H1 (cell line): ENCODE measurements around the gene SLIT3. TPM values are rescaled to one million over a fixed set of nuclear protein-coding genes. Genes with fewer than 3 reads are reported as not detected.

Source experiments
- CTCF ChIA-PET: fragments of 300-600 bp; sonication (Branson Sonifier 250); formaldehyde crosslinking; loops from one replicate; lab custom pipeline; 2021; ENCODE audit not compliant: partially characterized antibody; lab: Charles Lee
- POLR2A ChIA-PET: fragments of 300-600 bp; sonication (Branson Sonifier 250); formaldehyde crosslinking; loops from one replicate; lab custom pipeline; 2021; ENCODE audit warnings: inconsistent platforms; ENCODE audit not compliant: partially characterized antibody; lab: Charles Lee
- DNase-seq, 2 experiments: peaks; one replicate each; pipeline versions ENCODE4 v3.0.0 to v3.0.0-alpha.2; 2010 to 2022; ENCODE audit warnings: low spot score in 2 of 2, low read depth in 1 of 2, mixed read lengths in 1 of 2
- FAIRE-seq: peaks from 2 replicates; lab custom pipeline; 2011; peaks lifted over from hg19 to GRCh38; lab: Jason Lieb, UNC
- H2AFZ ChIP-seq: 2 replicates; pipeline ENCODE4 v1.8.1; 2012; ENCODE audit warnings: low read length, inconsistent platforms
- H2AK5ac ChIP-seq: 2 replicates; pipeline ENCODE4 v1.6.1; 2013; ENCODE audit warnings: low read depth, low read length
- H2BK120ac ChIP-seq: replicated peaks from 2 replicates; pipeline ENCODE3; 2013; ENCODE audit warnings: low read depth, low read length, inconsistent platforms
- H2BK12ac ChIP-seq: 2 replicates; pipeline ENCODE4 v1.6.1; 2013; ENCODE audit warnings: low read depth, low read length
- H2BK15ac ChIP-seq: 2 replicates; pipeline ENCODE4 v1.6.1; 2013; ENCODE audit warnings: low read length
- H2BK20ac ChIP-seq: 2 replicates; pipeline ENCODE4 v1.6.1; 2013; ENCODE audit warnings: low read length
- H2BK5ac ChIP-seq: 2 replicates; pipeline ENCODE4 v1.6.1; 2013; ENCODE audit warnings: low read depth, low read length
- H3K14ac ChIP-seq: 2 replicates; pipeline ENCODE4 v1.6.1; 2013; ENCODE audit warnings: inconsistent platforms; ENCODE audit not compliant: insufficient read length
- H3K18ac ChIP-seq: 2 replicates; pipeline ENCODE4 v1.6.1; 2013; ENCODE audit warnings: low read length; ENCODE audit errors: extremely low read depth
- H3K23ac ChIP-seq: 2 replicates; pipeline ENCODE4 v1.6.1; 2013; ENCODE audit warnings: inconsistent platforms; ENCODE audit not compliant: insufficient read length
- H3K23me2 ChIP-seq: 2 replicates; pipeline ENCODE4 v1.6.1; 2013; ENCODE audit warnings: low read depth, low read length
- H3K27ac ChIP-seq: 2 replicates; pipeline ENCODE4 v1.6.1; 2011; ENCODE audit warnings: low read depth, low read length, inconsistent platforms
- H3K27me3 ChIP-seq, 4 experiments: replicated peaks in 1 of 4; 1 replicate in 1 of 4; 2 replicates in 3 of 4; pipeline versions ENCODE4 v1.6.1 to v1.8.1; 2011 to 2013; ENCODE audit warnings: low read length in 3 of 4, mild to moderate bottlenecking in 3 of 4, inconsistent platforms in 2 of 4, mixed read lengths in 2 of 4, moderate library complexity in 1 of 4; ENCODE audit not compliant: control insufficient read depth in 3 of 4, insufficient read depth in 3 of 4; ENCODE audit errors: extremely low read depth in 1 of 4
- H3K36me3 ChIP-seq, 4 experiments: 2 replicates each; pipeline versions ENCODE4 v1.6.1 to v1.8.1; 2011 to 2013; ENCODE audit warnings: mild to moderate bottlenecking in 4 of 4, low read length in 3 of 4, moderate library complexity in 2 of 4, control low read depth in 1 of 4, inconsistent platforms in 1 of 4; ENCODE audit not compliant: insufficient read depth in 4 of 4, control insufficient read depth in 2 of 4
- H3K4ac ChIP-seq: replicated peaks from 2 replicates; pipeline ENCODE3; 2013; ENCODE audit warnings: low read length, low read depth, mixed read lengths, inconsistent platforms; ENCODE audit not compliant: insufficient read length
- H3K4me1 ChIP-seq, 4 experiments: replicated peaks in 1 of 4; 1 replicate in 1 of 4; 2 replicates in 3 of 4; pipeline versions ENCODE4 v1.6.1 to v1.8.1; 2011 to 2013; ENCODE audit warnings: low read length in 3 of 4, inconsistent platforms in 2 of 4, mixed read lengths in 1 of 4; ENCODE audit not compliant: insufficient read depth in 4 of 4, control insufficient read depth in 3 of 4
- H3K4me2 ChIP-seq, 2 experiments: 2 replicates each; pipeline versions ENCODE4 v1.6.1 to v1.8.1; 2011 to 2013; ENCODE audit warnings: low read depth in 2 of 2, low read length in 2 of 2, control low read depth in 1 of 2, inconsistent platforms in 1 of 2, mild to moderate bottlenecking in 1 of 2; ENCODE audit not compliant: insufficient read depth in 1 of 2
- H3K4me3 ChIP-seq, 4 experiments: fragments of 200-600, 300-600 bp in 1 of 4; sonication (generic), shearing (Covaris generic), sonication (Bioruptor Twin) in 1 of 4; 2 replicates each; pipeline versions ENCODE4 v1.5.1 to v1.8.1; 2011 to 2016; ENCODE audit warnings: low read length in 4 of 4, low read depth in 3 of 4, control low read depth in 2 of 4, inconsistent platforms in 2 of 4, mild to moderate bottlenecking in 2 of 4, mixed read lengths in 1 of 4, moderate library complexity in 1 of 4; ENCODE audit not compliant: insufficient read depth in 2 of 4; ENCODE audit errors: extremely low read depth in 1 of 4
- H3K56ac ChIP-seq: replicated peaks from 2 replicates; pipeline ENCODE3; 2013; ENCODE audit warnings: low read depth, mild to moderate bottlenecking, mixed read lengths, low read length, inconsistent platforms; ENCODE audit not compliant: insufficient read length
- H3K79me1 ChIP-seq: 2 replicates; pipeline ENCODE4 v1.6.1; 2013; ENCODE audit warnings: low read depth, low read length, control low read depth
- H3K79me2 ChIP-seq, 2 experiments: 2 replicates each; pipeline versions ENCODE4 v1.6.1 to v1.8.1; 2012 to 2013; ENCODE audit warnings: low read length in 2 of 2, mild to moderate bottlenecking in 2 of 2, inconsistent platforms in 1 of 2; ENCODE audit not compliant: insufficient read depth in 2 of 2, control insufficient read depth in 1 of 2
- H3K9ac ChIP-seq, 4 experiments: replicated peaks in 1 of 4; 1 replicate in 1 of 4; 2 replicates in 3 of 4; pipeline versions ENCODE4 v1.6.1 to v1.8.1; 2011 to 2013; ENCODE audit warnings: low read depth in 3 of 4, low read length in 3 of 4, control low read depth in 2 of 4, mild to moderate bottlenecking in 2 of 4, moderate library complexity in 2 of 4, inconsistent platforms in 1 of 4; ENCODE audit errors: extremely low read depth in 1 of 4
- H3K9me3 ChIP-seq, 2 experiments: 2 replicates each; pipeline versions ENCODE4 v1.6.1 to v1.8.1; 2012 to 2013; ENCODE audit warnings: mild to moderate bottlenecking in 2 of 2, moderate library complexity in 2 of 2, control low read depth in 1 of 2, inconsistent platforms in 1 of 2, low read depth in 1 of 2, low read length in 1 of 2, mixed read lengths in 1 of 2; ENCODE audit not compliant: insufficient read depth in 2 of 2
- H4K20me1 ChIP-seq, 2 experiments: replicated peaks in 1 of 2; 2 replicates each; pipeline versions ENCODE3 to v1.8.1; 2011 to 2013; ENCODE audit warnings: inconsistent platforms in 2 of 2, low read length in 2 of 2, mild to moderate bottlenecking in 1 of 2; ENCODE audit not compliant: insufficient read depth in 2 of 2, control insufficient read depth in 1 of 2
- H4K5ac ChIP-seq: 2 replicates; pipeline ENCODE4 v1.6.1; 2013; ENCODE audit warnings: low read length, low read depth, mixed read lengths, inconsistent platforms; ENCODE audit not compliant: insufficient read length
- H4K8ac ChIP-seq: 2 replicates; pipeline ENCODE4 v1.8.0; 2013; ENCODE audit warnings: mild to moderate bottlenecking, moderate library complexity, low read length, inconsistent platforms; ENCODE audit not compliant: insufficient read depth; ENCODE audit errors: extremely low read depth
- H4K91ac ChIP-seq: replicated peaks from 2 replicates; pipeline ENCODE3; 2013; ENCODE audit warnings: low read length, mixed read lengths, inconsistent platforms; ENCODE audit not compliant: insufficient read length
- EP300 ChIP-seq, 2 experiments: IDR thresholded peaks; 1 replicate in 1 of 2; 2 replicates in 1 of 2; pipeline ENCODE4 v1.6.1; 2011 to 2012; ENCODE audit warnings: low read depth in 2 of 2, low read length in 2 of 2, mild to moderate bottlenecking in 2 of 2, borderline replicate concordance in 1 of 2, inconsistent platforms in 1 of 2, moderate library complexity in 1 of 2
- KDM5A ChIP-seq: fragments of 200-600 bp; IDR thresholded peaks from 2 replicates; pipeline ENCODE4 v1.7.1; 2012; ENCODE audit warnings: mild to moderate bottlenecking, low read length, inconsistent platforms, mixed read lengths
- MAFK ChIP-seq: IDR thresholded peaks from 2 replicates; pipeline ENCODE4 v1.6.1; 2012; ENCODE audit warnings: low read depth, mild to moderate bottlenecking, improper control_type of control experiment, low read length
- PHF8 ChIP-seq: fragments of 200-600 bp; sonication (generic); conservative IDR thresholded peaks from 2 replicates; pipeline ENCODE4 v1.7.1; 2012; ENCODE audit warnings: low read depth, mild to moderate bottlenecking, inconsistent platforms, low read length, moderate library complexity
- RAD21 ChIP-seq, 2 experiments: IDR thresholded peaks in 1 of 2; conservative IDR thresholded peaks in 1 of 2; 2 replicates each; pipeline ENCODE4 v1.6.1; 2011; ENCODE audit warnings: low read depth in 2 of 2, low read length in 2 of 2, improper control_type of control experiment in 1 of 2, inconsistent platforms in 1 of 2, mild to moderate bottlenecking in 1 of 2, moderate library complexity in 1 of 2
- RBBP5 ChIP-seq: IDR thresholded peaks from 2 replicates; pipeline ENCODE4 v1.7.1; 2012; ENCODE audit warnings: low read depth, mild to moderate bottlenecking, inconsistent platforms, low read length, moderate library complexity, borderline replicate concordance
- SIN3A ChIP-seq, 2 experiments: IDR thresholded peaks in 1 of 2; conservative IDR thresholded peaks in 1 of 2; 2 replicates each; pipeline ENCODE4 v1.6.1; 2011 to 2012; ENCODE audit warnings: low read length in 2 of 2, improper control_type of control experiment in 1 of 2, low read depth in 1 of 2, mild to moderate bottlenecking in 1 of 2
- WGBS, 2 experiments: shearing (Covaris generic) in 1 of 2; methylation state at CpG; one replicate each; pipeline versions ENCODE4 v1.1.6 to v1.1.7; 2013 to 2015; ENCODE audit warnings: low lambda C conversion rate in 2 of 2, mixed read lengths in 2 of 2, inconsistent platforms in 1 of 2, low coverage in 1 of 2, missing lambda C conversion rate in 1 of 2; ENCODE audit not compliant: insufficient replicate concordance in 2 of 2, insufficient coverage in 1 of 2, insufficient read length in 1 of 2; ENCODE audit errors: extremely low coverage in 1 of 2, missing lambda C conversion rate in 1 of 2; 5-methylcytosine and 5-hydroxymethylcytosine counted together
- polyA plus RNA-seq, 7 experiments: library from polyadenylated mRNA; depleted of rRNA in 3 of 7; stranded (reverse) in 5 of 7; unstranded in 2 of 7; fragments of >200 nt in 5 of 7; fragments of 200-250 nt in 2 of 7; gene quantifications; 1 replicate in 5 of 7; 2 replicates in 1 of 7; 4 replicates in 1 of 7; pipeline versions ENCODE4 v1.2.1 to v1.2.3, GENCODE V29; 2011 to 2013; ENCODE audit warnings: missing spikeins in 2 of 7, mixed read lengths in 2 of 7
- total RNA-seq: library from RNA; stranded (reverse); fragmentation: NEBNext Ultra II Directional; extraction: Animal tissue kit (Norgen Biotek cat#: 25700); gene quantifications from 2 replicates; pipeline ENCODE4 v1.2.1, GENCODE V29; 2021
- TF ChIP-seq, protein P1 (sequence below), 3 experiments: IDR thresholded peaks; 1 replicate in 2 of 3; 2 replicates in 1 of 3; pipeline versions ENCODE4 v1.5.1 to v1.6.1; 2011; ENCODE audit warnings: low read length in 3 of 3, mild to moderate bottlenecking in 3 of 3, inconsistent platforms in 2 of 3, low read depth in 1 of 3, moderate library complexity in 1 of 3; ENCODE audit not compliant: insufficient read depth in 1 of 3; ENCODE audit errors: control extremely low read depth in 1 of 3

SLIT3 gene
- total and polyA plus RNA-seq, 2 of the 8 experiments (the other 6 are each of a cell fraction or from before 2014, with no cell fraction given) = 1.1 to 1.2 TPM

DNA sequence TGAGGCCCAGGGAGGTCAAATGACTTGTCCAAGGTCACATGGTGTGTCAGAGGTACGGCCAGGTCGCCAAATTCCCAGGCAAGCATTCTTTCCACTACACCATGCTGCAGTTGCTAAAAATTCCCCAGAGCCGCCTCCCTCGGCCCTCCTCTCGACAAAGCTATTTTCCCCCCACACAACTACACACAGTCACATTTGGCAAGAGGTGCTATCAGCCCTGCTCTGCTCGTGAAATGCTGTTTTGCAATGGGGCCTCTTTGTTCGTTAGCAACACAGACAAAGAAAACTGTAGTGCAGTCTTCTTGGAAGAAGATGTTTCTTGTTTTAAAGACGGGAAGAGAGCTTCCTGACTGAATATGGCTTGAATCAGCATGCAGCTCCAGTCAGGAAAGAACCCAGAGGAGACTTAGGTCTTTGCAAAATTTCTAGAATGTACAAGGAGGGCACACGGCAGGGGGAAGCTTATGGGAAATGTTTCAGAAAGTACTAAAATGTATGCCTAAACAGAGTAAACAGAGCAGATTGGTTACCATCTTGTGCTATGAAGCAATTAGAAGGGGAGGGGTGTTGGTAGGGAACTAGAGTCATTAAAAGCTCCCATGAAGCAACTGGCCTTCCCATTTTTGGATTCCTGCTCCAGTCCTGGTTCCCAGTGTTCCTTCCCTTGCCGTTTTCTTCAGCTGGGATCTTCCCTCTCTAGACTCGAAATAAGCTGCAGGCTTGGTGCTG, 14.2 kb downstream of the SLIT3 start:
- Histone ChIP-seq H4K8ac (no peak overlapping the region), H3K23me2 (no peaks in the 10 kb centered on the region), H3K56ac (no peak overlapping the region), H3K79me1 (no peaks in the 10 kb centered on the region), H4K5ac (no peak overlapping the region), H3K4me3 (no peak overlapping the region), H2BK15ac (no peak overlapping the region), H3K4me1 (no peaks in the 10 kb centered on the region), H3K18ac (no peak overlapping the region), H3K9ac (no peak overlapping the region), H3K9me3 (no peaks in the 10 kb centered on the region), H3K14ac (no peak overlapping the region), H3K27me3 (no peaks in the 10 kb centered on the region), H3K79me2 (no peaks in the 10 kb centered on the region), H3K4me2 (no peak overlapping the region), H4K91ac (no peak overlapping the region), H3K4ac (no peak overlapping the region), H2AK5ac (no peak overlapping the region), H2BK5ac (no peak overlapping the region), H4K20me1 (peaks cover 0 to 9% of the 10 kb centered on the region in 2 experiments), H3K23ac (no peak overlapping the region), H2BK12ac (no peak overlapping the region), H3K36me3 (no peaks in the 10 kb centered on the region), H2BK20ac (no peak overlapping the region), H3K27ac (no peak overlapping the region), H2AFZ (no peak overlapping the region; the same call in 1 of the 2 replicates), H2BK120ac (no peak overlapping the region)
- 87% methylated on average over 11 of the region's 11 CpGs; no CpG with 5 or more reads in 1 of the 2 experiments for WGBS, 2 experiments
- FAIRE-seq = no peak
- ChIA-PET CTCF (interaction anchor here (0.8 to 4.0 kb wide), 7 partner anchors 8 to 339 kb away, joined by 3 to 31 read pairs (median 3); partner anchors contain the start of gene SLIT3), POLR2A (no interaction called here)
- no peak for DNase-seq
- TF ChIP-seq PHF8 (no peak), KDM5A (no peak), EP300 (IDR thresholded peaks at IDR 0.05; ENCODE audit: borderline replicate concordance in 1 of 2, low read depth in 2 of 2, low read length in 2 of 2) (no peak), RAD21 (IDR thresholded peaks at IDR 0.05 in 1 of 2, conservative IDR thresholded peaks at IDR 0.05 in 1 of 2; ENCODE audit: low read depth in 2 of 2, low read length in 2 of 2) (no peak), RBBP5 (no peak), MAFK (no peak), SIN3A (conservative IDR thresholded peaks at IDR 0.05 in 1 of 2, IDR thresholded peaks at IDR 0.05 in 1 of 2; ENCODE audit: low read depth in 1 of 2, low read length in 2 of 2) (no peak)
- TF ChIP-seq, protein P1, sequence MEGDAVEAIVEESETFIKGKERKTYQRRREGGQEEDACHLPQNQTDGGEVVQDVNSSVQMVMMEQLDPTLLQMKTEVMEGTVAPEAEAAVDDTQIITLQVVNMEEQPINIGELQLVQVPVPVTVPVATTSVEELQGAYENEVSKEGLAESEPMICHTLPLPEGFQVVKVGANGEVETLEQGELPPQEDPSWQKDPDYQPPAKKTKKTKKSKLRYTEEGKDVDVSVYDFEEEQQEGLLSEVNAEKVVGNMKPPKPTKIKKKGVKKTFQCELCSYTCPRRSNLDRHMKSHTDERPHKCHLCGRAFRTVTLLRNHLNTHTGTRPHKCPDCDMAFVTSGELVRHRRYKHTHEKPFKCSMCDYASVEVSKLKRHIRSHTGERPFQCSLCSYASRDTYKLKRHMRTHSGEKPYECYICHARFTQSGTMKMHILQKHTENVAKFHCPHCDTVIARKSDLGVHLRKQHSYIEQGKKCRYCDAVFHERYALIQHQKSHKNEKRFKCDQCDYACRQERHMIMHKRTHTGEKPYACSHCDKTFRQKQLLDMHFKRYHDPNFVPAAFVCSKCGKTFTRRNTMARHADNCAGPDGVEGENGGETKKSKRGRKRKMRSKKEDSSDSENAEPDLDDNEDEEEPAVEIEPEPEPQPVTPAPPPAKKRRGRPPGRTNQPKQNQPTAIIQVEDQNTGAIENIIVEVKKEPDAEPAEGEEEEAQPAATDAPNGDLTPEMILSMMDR (IDR thresholded peaks at IDR 0.05; ENCODE audit: control extremely low read depth in 1 of 3, insufficient read depth in 1 of 3, low read depth in 1 of 3, low read length in 3 of 3) = no peak
